ENCODE data around the gene CCDC33. TPM values are rescaled to one million over a fixed set of nuclear protein-coding genes. Genes with fewer than 3 reads are reported as not detected.
A peak's percentile ranks its signal among the peaks of the same experiment; 100 is the strongest.

The CCDC33 gene
- total and polyA plus RNA-seq, 2 donors from 2014 or later: 0.63 TPM; not detected in 1

- H3K9me3 ChIP-seq (ENCODE audit: control insufficient read depth in 2 of 3, insufficient read depth in 1 of 3, low read length in 3 of 3): no peaks in the 10 kb centered on the region
- peaks cover 0 to 2% (median 0%) of the 10 kb centered on the region in 3 donors for H3K4me1 ChIP-seq (ENCODE audit: control insufficient read depth in 2 of 3, insufficient read depth in 2 of 3, low read depth in 1 of 3, low read length in 3 of 3)
- DNase-seq: no peak
- no peak overlapping the region for H3K27ac ChIP-seq (ENCODE audit: low read depth in 2 of 2, low read length in 2 of 2)
- no peaks in the 10 kb centered on the region for H3K27me3 ChIP-seq (ENCODE audit: control insufficient read depth, insufficient read depth, low read length)
- no peak overlapping the region for H3K9ac ChIP-seq (ENCODE audit: low read length in 3 of 3)
- H3K36me3 ChIP-seq (ENCODE audit: control insufficient read depth in 2 of 3, insufficient read depth in 3 of 3, low read length in 3 of 3): no peaks in the 10 kb centered on the region
- intact Hi-C loops (cut with DNase I): no loop called here
- H3K4me3 ChIP-seq (ENCODE audit: low read length in 3 of 3): no peak overlapping the region
- TF ChIP-seq, protein P1, sequence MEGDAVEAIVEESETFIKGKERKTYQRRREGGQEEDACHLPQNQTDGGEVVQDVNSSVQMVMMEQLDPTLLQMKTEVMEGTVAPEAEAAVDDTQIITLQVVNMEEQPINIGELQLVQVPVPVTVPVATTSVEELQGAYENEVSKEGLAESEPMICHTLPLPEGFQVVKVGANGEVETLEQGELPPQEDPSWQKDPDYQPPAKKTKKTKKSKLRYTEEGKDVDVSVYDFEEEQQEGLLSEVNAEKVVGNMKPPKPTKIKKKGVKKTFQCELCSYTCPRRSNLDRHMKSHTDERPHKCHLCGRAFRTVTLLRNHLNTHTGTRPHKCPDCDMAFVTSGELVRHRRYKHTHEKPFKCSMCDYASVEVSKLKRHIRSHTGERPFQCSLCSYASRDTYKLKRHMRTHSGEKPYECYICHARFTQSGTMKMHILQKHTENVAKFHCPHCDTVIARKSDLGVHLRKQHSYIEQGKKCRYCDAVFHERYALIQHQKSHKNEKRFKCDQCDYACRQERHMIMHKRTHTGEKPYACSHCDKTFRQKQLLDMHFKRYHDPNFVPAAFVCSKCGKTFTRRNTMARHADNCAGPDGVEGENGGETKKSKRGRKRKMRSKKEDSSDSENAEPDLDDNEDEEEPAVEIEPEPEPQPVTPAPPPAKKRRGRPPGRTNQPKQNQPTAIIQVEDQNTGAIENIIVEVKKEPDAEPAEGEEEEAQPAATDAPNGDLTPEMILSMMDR (IDR thresholded peaks at IDR 0.05; ENCODE audit: borderline replicate concordance, extremely low read depth, insufficient read depth): no peak
- FAIRE-seq: no peak
Measured at GRCh38 chr15:74362482-74362881, 126.4 kb downstream of the CCDC33 start.

DNA sequence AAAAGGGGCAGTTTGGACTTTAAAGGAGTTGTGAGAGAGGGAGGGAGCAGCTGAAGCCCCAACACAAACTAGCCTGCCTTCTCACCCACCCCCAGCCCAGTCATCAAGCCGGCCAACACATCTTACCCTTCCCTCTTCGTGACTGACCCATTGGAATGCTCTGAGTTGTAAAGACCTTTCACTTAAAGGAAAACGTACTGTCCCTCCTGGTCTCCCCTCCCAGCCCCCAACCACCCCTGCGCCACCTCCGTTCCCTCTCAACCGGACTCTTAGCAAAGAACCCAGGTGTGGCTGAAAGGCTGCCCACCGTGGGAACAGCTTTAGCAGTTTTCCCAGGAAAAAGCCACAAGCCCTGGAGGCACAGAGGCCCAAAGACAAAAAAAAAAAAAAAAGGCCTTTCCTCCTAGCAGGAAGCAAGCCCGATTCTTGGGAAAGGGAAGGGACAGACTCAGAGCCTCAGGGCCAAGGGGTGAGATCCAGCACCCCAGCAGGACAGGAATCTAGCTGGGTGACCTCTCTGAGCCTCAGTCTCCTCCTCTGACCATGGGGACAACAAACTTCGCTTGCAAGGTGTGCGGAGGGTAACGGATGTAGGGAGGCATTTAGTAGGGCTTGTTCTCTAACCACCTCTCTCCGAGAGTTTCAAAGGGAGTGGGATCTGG is 128.9 kb downstream of the CCDC33 start:
- Histone ChIP-seq H3K27ac (ENCODE audit: low read depth in 2 of 2, low read length in 2 of 2) (no peak overlapping the region), H3K4me1 (ENCODE audit: control insufficient read depth in 2 of 3, insufficient read depth in 2 of 3, low read depth in 1 of 3, low read length in 3 of 3) (peaks cover 0 to 2% (median 0%) of the 10 kb centered on the region in 3 donors), H3K27me3 (ENCODE audit: control insufficient read depth, insufficient read depth, low read length) (no peaks in the 10 kb centered on the region), H3K36me3 (ENCODE audit: control insufficient read depth in 2 of 3, insufficient read depth in 3 of 3, low read length in 3 of 3) (no peaks in the 10 kb centered on the region), H3K9me3 (ENCODE audit: control insufficient read depth in 2 of 3, insufficient read depth in 1 of 3, low read length in 3 of 3) (no peaks in the 10 kb centered on the region), H3K9ac (ENCODE audit: low read length in 3 of 3) (peak overlapping the region in 1 of 3 donors; percentile 5), H3K4me3 (ENCODE audit: low read length in 3 of 3) (peak overlapping the region in 1 of 3 donors; percentile 54)
- peak in 1 of 5 donors; percentile 51 for DNase-seq
- intact Hi-C loops (cut with DNase I): no loop called here
- TF ChIP-seq, protein P1 (IDR thresholded peaks at IDR 0.05; ENCODE audit: borderline replicate concordance, extremely low read depth, insufficient read depth): no peak
- FAIRE-seq: no peak

DNA sequence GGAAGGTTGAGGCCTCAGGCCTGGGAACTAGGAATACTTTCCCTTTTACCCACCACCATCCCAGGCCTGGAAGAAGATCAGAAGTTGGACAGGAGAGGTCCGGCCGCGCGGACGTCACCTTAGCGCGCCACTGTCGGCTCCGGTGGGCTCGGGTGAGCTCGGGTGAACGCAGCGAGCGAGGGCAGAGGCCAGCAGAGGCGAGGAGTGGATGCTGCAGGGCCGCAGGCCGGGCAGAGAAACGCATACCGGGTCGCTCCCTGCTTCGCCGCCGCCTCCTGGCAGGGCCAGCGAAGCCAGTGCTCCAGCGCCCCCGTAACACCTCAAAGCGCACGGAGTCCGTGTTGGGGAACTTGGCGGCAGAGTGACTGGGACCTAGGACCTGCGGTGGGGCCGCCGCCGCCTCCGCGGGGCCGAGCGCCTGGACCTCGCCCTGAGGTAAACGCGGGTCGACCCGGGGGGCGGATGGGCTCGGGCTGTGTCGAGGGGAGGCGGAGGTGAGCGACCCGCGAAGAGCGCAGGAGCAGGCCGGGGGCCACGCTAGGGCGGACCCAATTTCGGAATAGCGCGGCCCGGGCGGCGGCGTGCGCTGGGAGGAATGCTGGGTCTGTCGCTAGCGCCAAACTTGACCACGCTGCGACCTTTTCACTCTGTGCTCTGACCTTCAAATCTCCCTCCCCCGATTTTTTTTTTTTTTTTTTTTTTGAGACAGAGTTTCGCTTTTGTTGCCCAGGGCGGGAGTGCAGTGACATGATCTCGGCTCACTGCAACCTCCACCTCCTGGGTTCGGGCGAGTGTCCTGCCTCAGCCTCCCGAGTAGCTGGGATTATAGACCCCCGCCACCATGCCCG is 129.7 kb downstream of the CCDC33 start:
- Histone ChIP-seq H3K4me3 (ENCODE audit: low read length in 3 of 3) (peak overlapping the region; percentile 26 to 54 (median 54)), H3K9me3 (ENCODE audit: control insufficient read depth in 2 of 3, insufficient read depth in 1 of 3, low read length in 3 of 3) (no peaks in the 10 kb centered on the region), H3K36me3 (ENCODE audit: control insufficient read depth in 2 of 3, insufficient read depth in 3 of 3, low read length in 3 of 3) (no peaks in the 10 kb centered on the region), H3K27ac (ENCODE audit: low read depth in 2 of 2, low read length in 2 of 2) (no peak overlapping the region), H3K4me1 (ENCODE audit: control insufficient read depth in 2 of 3, insufficient read depth in 2 of 3, low read depth in 1 of 3, low read length in 3 of 3) (peaks cover 0 to 2% (median 0%) of the 10 kb centered on the region in 3 donors), H3K9ac (ENCODE audit: low read length in 3 of 3) (peak overlapping the region in 1 of 3 donors; percentile 5), H3K27me3 (ENCODE audit: control insufficient read depth, insufficient read depth, low read length) (no peaks in the 10 kb centered on the region)
- intact Hi-C loops (cut with DNase I): no loop called here
- FAIRE-seq: no peak
- TF ChIP-seq, protein P1 (IDR thresholded peaks at IDR 0.05; ENCODE audit: borderline replicate concordance, extremely low read depth, insufficient read depth): no peak
- DNase-seq: peak in 4 of 5 donors; percentile 79 to 84 (median 82)
